Caki2 (cell line): Measurements from ENCODE around the gene SLC2A2. TPM values are rescaled to one million over a fixed set of nuclear protein-coding genes. Genes with fewer than 3 reads are reported as not detected.

ENCODE experiments used
- DNase-seq: peaks from one replicate; pipeline ENCODE4 v3.0.0-alpha.2; 2015; ENCODE audit warnings: low read depth
- in situ Hi-C: cut with HindIII; loops from 2 replicates; pipeline ENCODE4 v1.10.0; 2016; ENCODE audit warnings: low sequenced_read_pairs, low pct_unique_long_range_greater_than_20kb, mixed read lengths
- total RNA-seq: library from RNA; depleted of rRNA; stranded (reverse); fragments of >200 nt; shearing (Covaris generic); gene quantifications from 2 replicates; pipeline ENCODE4 v1.2.3, GENCODE V29; 2014; ENCODE audit warnings: low replicate concordance; rRNA removed

The SLC2A2 gene
- total RNA-seq, 1 experiment from 2014 or later = not detected

DNA sequence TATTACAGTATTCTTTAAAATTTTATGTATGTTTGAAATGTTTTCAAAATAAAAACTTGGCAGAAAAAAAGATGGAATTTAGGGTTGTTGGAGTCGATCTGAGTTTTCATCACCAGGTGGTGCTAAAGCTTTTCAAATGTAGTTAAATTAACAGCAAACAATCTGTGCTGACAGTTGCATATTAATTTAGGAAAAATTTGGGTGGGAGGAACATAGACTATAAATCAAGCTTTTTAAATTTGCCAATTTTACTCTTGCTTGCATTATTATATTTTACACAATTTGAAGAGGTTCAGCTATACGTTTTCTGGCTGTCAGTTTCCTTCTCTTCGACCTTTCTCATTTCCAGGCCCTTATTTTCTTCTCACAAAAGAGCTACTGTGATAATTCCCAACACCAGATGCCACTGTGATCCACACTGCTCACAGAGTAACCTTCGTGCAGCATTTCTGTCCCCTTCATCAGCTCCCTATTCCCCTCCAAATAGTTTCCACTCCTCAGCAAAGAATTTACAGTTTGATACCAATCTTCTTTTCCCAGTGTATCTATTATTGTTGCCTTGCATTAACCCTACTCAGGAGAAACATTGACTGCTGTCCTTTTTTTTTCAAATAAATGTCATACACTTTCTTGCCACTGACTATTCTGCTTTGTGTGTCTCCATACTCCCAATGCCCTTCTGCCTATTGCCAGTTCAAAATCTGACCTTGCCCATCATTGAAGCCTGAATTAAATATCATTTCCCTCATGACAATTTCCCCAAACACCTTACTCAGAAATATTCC, 64.7 kb downstream of the SLC2A2 start:
- DNase-seq = peak; percentile 91
- in situ Hi-C loops = loop anchor here (5.0 kb wide), 1 partner anchor 205 kb away; no protein-coding TSS in a partner anchor

- no peak for DNase-seq
- in situ Hi-C loops = no loop called here
Observed at GRCh38 chr3:170959457-170959856, 67.1 kb downstream of the SLC2A2 start.

DNA sequence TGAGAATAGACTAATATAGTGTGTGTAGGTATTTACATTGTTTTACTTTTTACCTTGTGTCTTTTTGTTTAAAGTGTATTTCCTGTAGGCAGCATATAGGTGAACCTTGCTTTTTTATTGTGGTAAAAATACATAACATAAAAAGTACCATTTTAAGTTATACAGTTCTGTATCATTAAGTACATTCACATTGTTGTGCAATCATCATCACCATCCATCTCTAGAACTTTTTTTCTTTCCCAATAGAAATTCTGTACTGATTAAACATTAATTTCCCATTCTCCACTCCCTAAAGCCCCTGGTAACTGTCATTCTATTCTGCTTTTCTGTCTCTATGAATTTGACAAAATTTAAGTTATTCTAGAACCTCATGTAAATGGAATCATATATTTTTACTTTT, 69.9 kb downstream of the SLC2A2 start:
- in situ Hi-C loops = no loop called here
- DNase-seq = no peak

DNA sequence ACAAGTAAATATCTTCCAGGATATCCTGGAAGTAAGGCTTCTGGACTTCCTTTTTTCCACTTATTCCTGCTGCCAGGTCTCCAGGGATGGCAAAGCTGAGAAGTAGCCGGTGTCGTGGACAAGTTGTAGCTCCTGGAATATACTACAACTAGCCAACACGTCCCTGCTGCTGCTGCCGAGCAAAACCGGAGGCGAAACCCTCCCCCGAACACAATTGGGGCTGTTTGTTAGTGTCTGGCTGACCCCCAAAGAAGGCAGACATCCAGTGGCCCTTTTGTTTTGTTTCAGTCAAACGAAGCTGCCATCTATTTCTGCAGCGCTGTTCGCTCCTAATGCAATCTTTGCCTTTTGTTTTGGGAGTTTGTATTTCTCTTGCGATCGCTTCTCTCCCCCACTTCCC, 72.8 kb downstream of the SLC2A2 start:
- in situ Hi-C loops = no loop called here
- no peak for DNase-seq

- in situ Hi-C loops = no loop called here
- DNase-seq = no peak
Observed at GRCh38 chr3:170953229-170953628, 73.3 kb downstream of the SLC2A2 start.

- in situ Hi-C loops = no loop called here
- DNase-seq = no peak
Observed at GRCh38 chr3:170949211-170949610, 77.3 kb downstream of the SLC2A2 start.

DNA sequence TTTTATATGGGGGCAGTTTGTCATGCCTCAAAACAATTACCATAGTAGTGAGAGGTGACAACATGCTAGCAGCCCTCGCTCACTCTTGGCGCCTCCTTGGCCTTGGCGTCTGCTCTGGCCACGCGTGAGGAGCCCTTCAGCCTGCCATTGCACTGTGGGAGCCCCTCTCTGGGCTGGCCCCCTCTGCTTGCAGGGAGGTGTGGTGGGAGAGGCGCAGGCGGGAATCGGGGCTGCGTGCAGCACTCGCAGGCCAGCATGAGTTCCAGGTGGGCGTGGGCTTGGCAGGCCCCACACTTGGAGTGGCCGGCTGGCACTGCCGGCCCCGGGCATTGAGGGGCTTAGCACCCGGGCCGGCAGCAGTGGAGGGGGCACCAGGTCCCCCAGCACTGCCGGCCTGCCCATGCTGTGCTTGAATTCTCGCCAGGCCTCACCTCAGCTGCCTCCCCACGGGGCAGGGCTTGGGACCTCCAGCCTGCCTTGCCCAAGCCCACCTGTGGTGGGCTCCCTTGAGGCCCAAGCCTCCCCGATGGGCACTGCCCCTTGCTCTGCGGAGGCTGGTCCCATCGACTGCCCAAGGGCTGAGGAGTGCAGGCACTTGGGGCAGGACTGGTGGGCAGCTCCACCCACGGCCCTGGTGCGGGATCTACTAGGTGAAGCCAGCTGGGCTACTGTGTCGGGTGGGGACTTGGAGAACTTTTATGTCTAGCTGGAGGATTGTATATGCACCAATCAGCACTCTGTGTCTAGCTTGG, 79.3 kb downstream of the SLC2A2 start:
- no peak for DNase-seq
- in situ Hi-C loops = no loop called here

Other genes starting within 250 kb of the SLC2A2 start
- 97.0 and 146 TPM in 2 replicates for gene RPL22L1, start 156.5 kb downstream of the SLC2A2 start, total RNA-seq
- gene EIF5A2, start 118.1 kb downstream of the SLC2A2 start, total RNA-seq = 24.6 and 34.8 TPM in 2 replicates